IMR-90 (cell line): ENCODE data around the gene NCBP2. TPM values are rescaled to one million over a fixed set of nuclear protein-coding genes. Genes with fewer than 3 reads are reported as not detected.

ENCODE experiments used
- CEBPB ChIP-seq: IDR thresholded peaks from 2 replicates; pipeline ENCODE4 v1.6.1; 2012; ENCODE audit warnings: low read depth, low read length, improper control_type of control experiment
- polyA plus RNA-seq, 3 experiments: library from polyadenylated mRNA; depleted of rRNA; stranded (reverse); fragments of >200 nt; gene quantifications; 2 replicates each; pipeline ENCODE4 v1.2.3, GENCODE V29; 2012; ENCODE audit warnings: low replicate concordance in 1 of 3
- total RNA-seq: library from RNA; depleted of rRNA; stranded (reverse); fragments of >200 nt; gene quantifications from 2 replicates; pipeline ENCODE4 v1.2.3, GENCODE V29; 2012; rRNA removed

The NCBP2 gene
- total and polyA plus RNA-seq, 2 of the 4 experiments (the other 2 are of a cell fraction): 42.8 to 73.6 TPM

GRCh38 chr3:196886144-196886543, 56.2 kb downstream of the NCBP2 start (continued):
- no peak for TF ChIP-seq CEBPB

Other genes starting within 250 kb of the NCBP2 start
- 1.1 and 1.7 TPM in 2 replicates for gene CEP19, start 230.3 kb downstream of the NCBP2 start, total RNA-seq
- gene CEP19, start 230.3 kb downstream of the NCBP2 start, polyA plus RNA-seq (2012; rRNA removed): 0.98 and 1.4 TPM in 2 replicates
- gene PIGX, start 230.2 kb downstream of the NCBP2 start, total RNA-seq: 14.5 and 22.2 TPM in 2 replicates
- gene PIGX, start 230.2 kb downstream of the NCBP2 start, polyA plus RNA-seq (2012; rRNA removed): 7.9 and 9.4 TPM in 2 replicates
- 33.9 and 36.0 TPM in 2 replicates for gene PAK2, start 202.7 kb downstream of the NCBP2 start, total RNA-seq
- 28.6 and 31.8 TPM in 2 replicates for gene PAK2, start 202.7 kb downstream of the NCBP2 start, polyA plus RNA-seq (2012; rRNA removed)
- 44.4 and 45.5 TPM in 2 replicates for gene SENP5, start 74.6 kb downstream of the NCBP2 start, total RNA-seq
- 6.2 and 7.4 TPM in 2 replicates for gene SENP5, start 74.6 kb downstream of the NCBP2 start, polyA plus RNA-seq (2012; rRNA removed)
- gene PIGZ, start 26.3 kb upstream of the NCBP2 start, total RNA-seq: under 0.01 and 0.18 TPM in 2 replicates
- 0.73 and 0.86 TPM in 2 replicates for gene PIGZ, start 26.3 kb upstream of the NCBP2 start, polyA plus RNA-seq (2012; rRNA removed)
- 0.18 and 0.28 TPM in 2 replicates for gene MELTF, start 87.3 kb upstream of the NCBP2 start, total RNA-seq
- gene MELTF, start 87.3 kb upstream of the NCBP2 start, polyA plus RNA-seq (2012; rRNA removed): 0.43 and 0.50 TPM in 2 replicates